Ascending aorta (tissue), 2 donors: ENCODE measurements around the gene ZNF677. TPM values are rescaled to one million over a fixed set of nuclear protein-coding genes. Genes with fewer than 3 reads are reported as not detected.
A peak's percentile ranks its signal among the peaks of the same experiment; 100 is the strongest.
"Not testable (repeated sequence)": the region's sequence is repeated elsewhere in the genome, so short reads cannot be mapped to it uniquely, and the experiment has no call there.

Experiments used
- DNase-seq, 2 donors: peaks; one replicate each; pipeline ENCODE4 v3.0.0-alpha.2; 2019; ENCODE audit warnings: low spot score in 2 of 2
- H3K27ac ChIP-seq, 2 donors: fragments of 200-600 bp; sonication (generic); one replicate each; pipeline ENCODE4 v1.5.1; 2016 to 2017; ENCODE audit warnings: mild to moderate bottlenecking in 1 of 2
- H3K27me3 ChIP-seq: fragments of 200-600 bp; sonication (generic); one replicate; pipeline ENCODE4 v1.5.1; 2017
- H3K36me3 ChIP-seq, 2 donors: fragments of 200-600 bp; sonication (generic); one replicate each; pipeline ENCODE4 v1.5.1; 2016
- H3K4me1 ChIP-seq, 2 donors: fragments of 200-600 bp; sonication (generic); one replicate each; pipeline ENCODE4 v1.5.1; 2016 to 2017; ENCODE audit warnings: mild to moderate bottlenecking in 1 of 2
- H3K4me3 ChIP-seq, 2 donors: fragments of 200-600 bp; sonication (generic); one replicate each; pipeline ENCODE4 v1.5.1; 2016 to 2017; ENCODE audit warnings: mild to moderate bottlenecking in 1 of 2
- H3K9me3 ChIP-seq, 2 donors: fragments of 200-600 bp; sonication (generic); one replicate each; pipeline ENCODE4 v1.5.1; 2016
- CTCF ChIP-seq, 3 experiments: fragments of 200-600 bp in 2 of 3; fragments of 450-650 bp in 1 of 3; sonication (generic) in 2 of 3; IDR thresholded peaks; one replicate each; pipeline ENCODE4 v1.5.1; 2016 to 2019; ENCODE audit warnings: antibody characterized with exemption in 3 of 3, mild to moderate bottlenecking in 1 of 3, moderate library complexity in 1 of 3
- intact Hi-C: fragments of 100-400 bp; cut with DNase I; formaldehyde crosslinking; loops from one replicate; pipeline ENCODE4 v1.15.1; 2023
- total RNA-seq: library from RNA; depleted of rRNA; stranded (reverse); fragments of >200 nt; gene quantifications from one replicate; pipeline ENCODE4 v1.1.0, GENCODE V29; 2016

The ZNF677 gene
- total RNA-seq, 1 donor from 2014 or later, result 3.7 TPM

GRCh38 chr19:53224606-53225005 lies 30.1 kb downstream of the ZNF677 start:
- no peak for DNase-seq
- TF ChIP-seq CTCF (IDR thresholded peaks at IDR 0.05), result no peak
- H3K27ac ChIP-seq, result no peak overlapping the region
- intact Hi-C loops, result no loop called here
- H3K9me3 ChIP-seq, result peaks cover 68 to 83% of the 10 kb centered on the region in 2 donors
- no peaks in the 10 kb centered on the region for H3K27me3 ChIP-seq
- H3K4me1 ChIP-seq, result no peaks in the 10 kb centered on the region
- peaks cover 0 to 4% of the 10 kb centered on the region in 2 donors for H3K36me3 ChIP-seq
- H3K4me3 ChIP-seq, result no peak overlapping the region

GRCh38 chr19:53222716-53223115 lies 32.0 kb downstream of the ZNF677 start:
- intact Hi-C loops, H3K36me3 ChIP-seq, H3K4me3 ChIP-seq, H3K27ac ChIP-seq, DNase-seq, H3K27me3 ChIP-seq, H3K4me1 ChIP-seq: not testable (repeated sequence)
- H3K9me3 ChIP-seq, result peaks cover 69 to 84% of the 10 kb centered on the region in 2 donors

GRCh38 chr19:53212703-53213320 lies 41.9 kb downstream of the ZNF677 start:
- H3K27me3 ChIP-seq, result no peaks in the 10 kb centered on the region
- peaks cover 98 to 100% of the 10 kb centered on the region in 2 donors for H3K9me3 ChIP-seq
- peaks cover 31 to 42% of the 10 kb centered on the region in 2 donors for H3K36me3 ChIP-seq
- TF ChIP-seq CTCF (IDR thresholded peaks at IDR 0.05), result no peak
- intact Hi-C loops, result no loop called here
- DNase-seq, result no peak
- H3K4me1 ChIP-seq, result no peaks in the 10 kb centered on the region
- no peak overlapping the region for H3K27ac ChIP-seq
- H3K4me3 ChIP-seq, result no peak overlapping the region

GRCh38 chr19:53211554-53211953 lies 43.1 kb downstream of the ZNF677 start:
- Histone ChIP-seq H3K36me3 (peaks cover 32 to 54% of the 10 kb centered on the region in 2 donors), H3K9me3 (peaks cover 88 to 100% of the 10 kb centered on the region in 2 donors), H3K4me3 (peak overlapping the region in 1 of 2 donors; percentile 13)
- H3K4me1 ChIP-seq, DNase-seq, H3K27me3 ChIP-seq, H3K27ac ChIP-seq, intact Hi-C loops: not testable (repeated sequence)

- TF ChIP-seq CTCF (IDR thresholded peaks at IDR 0.05), result no peak
- Histone ChIP-seq H3K27me3 (no peaks in the 10 kb centered on the region), H3K4me1 (peaks cover 0 to 4% of the 10 kb centered on the region in 2 donors), H3K4me3 (peak overlapping the region; percentile 63 to 99), H3K9me3 (peaks cover 9 to 26% of the 10 kb centered on the region in 2 donors), H3K36me3 (peaks cover 4 to 19% of the 10 kb centered on the region in 2 donors), H3K27ac (peak overlapping the region; percentile 88 to 91)
- intact Hi-C loops, result loop anchor here (1.0 to 10.0 kb wide), 12 partner anchors 136 to 905 kb away; partner anchors contain the start of genes MYADM, NDUFA3, OSCAR and ZNF525
- DNase-seq, result peak; percentile 86 to 99
Observed at GRCh38 chr19:53196777-53197396, 57.8 kb downstream of the ZNF677 start.

GRCh38 chr19:53195265-53195903 lies 59.3 kb downstream of the ZNF677 start:
- H3K4me3 ChIP-seq, result no peak overlapping the region
- peak; percentile 21 to 89 for DNase-seq
- intact Hi-C loops, result loop anchor here (1.0 to 10.0 kb wide), 10 partner anchors 203 to 907 kb away; partner anchors contain the start of genes MYADM, NDUFA3, OSCAR and ZNF761
- H3K36me3 ChIP-seq, result peaks cover 0 to 4% of the 10 kb centered on the region in 2 donors
- TF ChIP-seq CTCF (IDR thresholded peaks at IDR 0.05), result peak; percentile 71 to 91 (median 90)
- H3K27ac ChIP-seq, result no peak overlapping the region
- no peaks in the 10 kb centered on the region for H3K27me3 ChIP-seq
- peaks cover 0 to 4% of the 10 kb centered on the region in 2 donors for H3K4me1 ChIP-seq
- H3K9me3 ChIP-seq, result peaks cover 0 to 11% of the 10 kb centered on the region in 2 donors
